H9 (cell line): Measurements from ENCODE around the gene PI4KB. TPM values are rescaled to one million over a fixed set of nuclear protein-coding genes. Genes with fewer than 3 reads are reported as not detected.

Source experiments
- DNase-seq: peaks from one replicate; pipeline ENCODE4 v3.0.0-alpha.2; 2017
- H2AFZ ChIP-seq: one replicate; pipeline ENCODE4 v1.6.1; 2013; ENCODE audit warnings: mild to moderate bottlenecking, low read length, control low read depth, moderate library complexity
- H2AK5ac ChIP-seq: 2 replicates; pipeline ENCODE4 v1.6.1; 2013; ENCODE audit warnings: low read length, control low read depth, mixed read lengths; ENCODE audit not compliant: insufficient read length
- H2BK120ac ChIP-seq: one replicate; pipeline ENCODE4 v1.6.1; 2013; ENCODE audit warnings: low read depth, mild to moderate bottlenecking, low read length, control low read depth, inconsistent platforms; ENCODE audit not compliant: poor library complexity, severe bottlenecking
- H2BK12ac ChIP-seq: 2 replicates; pipeline ENCODE4 v1.6.1; 2013; ENCODE audit warnings: low read length, control low read depth, mixed read lengths, low read depth; ENCODE audit not compliant: insufficient read length
- H2BK15ac ChIP-seq: 2 replicates; pipeline ENCODE4 v1.6.1; 2013; ENCODE audit warnings: low read depth, low read length, control low read depth
- H2BK20ac ChIP-seq: one replicate; pipeline ENCODE4 v1.6.1; 2013; ENCODE audit warnings: low read depth, mild to moderate bottlenecking, low read length, control low read depth, inconsistent platforms; ENCODE audit not compliant: poor library complexity, severe bottlenecking
- H2BK5ac ChIP-seq: 2 replicates; pipeline ENCODE4 v1.6.1; 2013; ENCODE audit warnings: low read length, control low read depth, mixed read lengths; ENCODE audit not compliant: insufficient read length
- H3K14ac ChIP-seq: 2 replicates; pipeline ENCODE4 v1.6.1; 2013; ENCODE audit warnings: low read length, control low read depth; ENCODE audit not compliant: insufficient read depth
- H3K18ac ChIP-seq: 2 replicates; pipeline ENCODE4 v1.6.1; 2013; ENCODE audit warnings: low read depth, mild to moderate bottlenecking, mixed read lengths, low read length, control low read depth; ENCODE audit not compliant: insufficient read length
- H3K23ac ChIP-seq: 2 replicates; pipeline ENCODE4 v1.6.1; 2013; ENCODE audit warnings: low read length, control low read depth, mixed read lengths, low read depth; ENCODE audit not compliant: insufficient read length
- H3K23me2 ChIP-seq: 2 replicates; pipeline ENCODE4 v1.6.1; 2013; ENCODE audit warnings: low read depth, mild to moderate bottlenecking, mixed read lengths, low read length, control low read depth; ENCODE audit not compliant: insufficient read length, poor library complexity, severe bottlenecking
- H3K27ac ChIP-seq: 2 replicates; pipeline ENCODE4 v1.5.1; 2013; ENCODE audit warnings: low read length, control low read depth, mixed read lengths, low read depth; ENCODE audit not compliant: insufficient read length
- H3K27me3 ChIP-seq: 2 replicates; pipeline ENCODE4 v1.6.1; 2013; ENCODE audit warnings: low read length, control low read depth, inconsistent platforms; ENCODE audit not compliant: insufficient read depth
- H3K4ac ChIP-seq: 2 replicates; pipeline ENCODE4 v1.6.1; 2013; ENCODE audit warnings: low read depth, mild to moderate bottlenecking, control low read depth, inconsistent platforms, low read length, moderate library complexity
- H3K4me1 ChIP-seq: 2 replicates; pipeline ENCODE4 v1.6.1; 2013; ENCODE audit warnings: low read length, control low read depth, inconsistent platforms; ENCODE audit not compliant: insufficient read depth
- H3K4me2 ChIP-seq: 2 replicates; pipeline ENCODE4 v1.6.1; 2013; ENCODE audit warnings: low read length, control low read depth, mixed read lengths; ENCODE audit not compliant: insufficient read length, insufficient read depth
- H3K56ac ChIP-seq: 2 replicates; pipeline ENCODE4 v1.6.1; 2013; ENCODE audit warnings: low read depth, mild to moderate bottlenecking, mixed read lengths, low read length, control low read depth; ENCODE audit not compliant: insufficient read length
- H3K79me1 ChIP-seq: 2 replicates; pipeline ENCODE4 v1.6.1; 2013; ENCODE audit warnings: low read depth, mild to moderate bottlenecking, moderate library complexity, low read length, control low read depth, inconsistent platforms; ENCODE audit not compliant: insufficient read depth, poor library complexity, severe bottlenecking
- H3K79me2 ChIP-seq: 2 replicates; pipeline ENCODE4 v1.6.1; 2013; ENCODE audit warnings: low read length, control low read depth, inconsistent platforms; ENCODE audit not compliant: insufficient read depth
- H3K9ac ChIP-seq: 2 replicates; pipeline ENCODE4 v1.6.1; 2013; ENCODE audit warnings: low read length, control low read depth, mixed read lengths; ENCODE audit not compliant: insufficient read length; ENCODE audit errors: extremely low read depth
- H3K9me3 ChIP-seq: one replicate; pipeline ENCODE4 v1.6.1; 2013; ENCODE audit warnings: low read depth, low read length, inconsistent platforms; ENCODE audit not compliant: control insufficient read depth
- H3T11ph ChIP-seq: one replicate; pipeline ENCODE4 v1.6.1; 2013; ENCODE audit warnings: mild to moderate bottlenecking, low read length, control low read depth, inconsistent platforms
- H4K20me1 ChIP-seq: one replicate; pipeline ENCODE4 v1.6.1; 2013; ENCODE audit not compliant: control insufficient read depth, insufficient read length, insufficient read depth
- H4K5ac ChIP-seq: 2 replicates; pipeline ENCODE4 v1.6.1; 2013; ENCODE audit warnings: low read depth, mild to moderate bottlenecking, mixed read lengths, low read length, control low read depth; ENCODE audit not compliant: insufficient read length
- H4K8ac ChIP-seq: replicated peaks from 2 replicates; pipeline ENCODE4 v1.6.1; 2013; ENCODE audit warnings: low read length, control low read depth, mixed read lengths, low read depth; ENCODE audit not compliant: insufficient read length
- H4K91ac ChIP-seq: 2 replicates; pipeline ENCODE4 v1.6.1; 2013; ENCODE audit warnings: low read depth, mild to moderate bottlenecking, moderate library complexity, mixed read lengths, low read length, control low read depth; ENCODE audit not compliant: insufficient read length
- H3K27ac Mint-ChIP-seq, 3 experiments: 2 replicates in 2 of 3; 3 replicates in 1 of 3; pipeline ENCODE4 v1.8.0; 2020 to 2021; ENCODE audit warnings: mixed read lengths in 3 of 3, mild to moderate bottlenecking in 1 of 3, moderate library complexity in 1 of 3
- H3K27me3 Mint-ChIP-seq: 2 replicates; pipeline ENCODE4 v1.8.0; 2021; ENCODE audit warnings: low read depth, mild to moderate bottlenecking, moderate library complexity, mixed read lengths
- H3K36me3 Mint-ChIP-seq, 3 experiments: 2 replicates in 2 of 3; 3 replicates in 1 of 3; pipeline ENCODE4 v1.8.0; 2020 to 2021; ENCODE audit warnings: low read depth in 3 of 3, mixed read lengths in 3 of 3; ENCODE audit not compliant: insufficient read depth in 1 of 3
- H3K4me1 Mint-ChIP-seq, 2 experiments: 2 replicates each; pipeline ENCODE4 v1.8.0; 2020; ENCODE audit warnings: mixed read lengths in 2 of 2
- H3K4me3 Mint-ChIP-seq, 2 experiments: 2 replicates in 1 of 2; 3 replicates in 1 of 2; pipeline ENCODE4 v1.8.0; 2020 to 2021; ENCODE audit warnings: mild to moderate bottlenecking in 2 of 2, mixed read lengths in 2 of 2, moderate library complexity in 1 of 2
- H3K9me3 Mint-ChIP-seq, 2 experiments: 2 replicates in 1 of 2; 3 replicates in 1 of 2; pipeline ENCODE4 v1.8.0; 2020; ENCODE audit warnings: mild to moderate bottlenecking in 2 of 2, mixed read lengths in 2 of 2, moderate library complexity in 1 of 2
- WGBS: extraction: QIAGEN DNeasy Blood & Tissue Kit; methylation state at CpG from one replicate; pipeline ENCODE4 v1.1.7; 2013; ENCODE audit warnings: missing lambda C conversion rate, low lambda C conversion rate, mixed read lengths; ENCODE audit not compliant: insufficient read length; ENCODE audit errors: extremely low coverage; 5-methylcytosine and 5-hydroxymethylcytosine counted together
- total RNA-seq: library from RNA; stranded (reverse); gene quantifications from 2 replicates; pipeline ENCODE4 v1.2.1, GENCODE V29; 2021
- TF ChIP-seq, protein P1 (sequence below): fragments of 200-600 bp; sonication (generic); conservative IDR thresholded peaks from 3 replicates; pipeline ENCODE4 v1.8.0; 2021; ENCODE audit warnings: antibody characterized with exemption, mild to moderate bottlenecking

PI4KB gene
- total RNA-seq, 1 experiment from 2014 or later: 39.1 TPM

DNA sequence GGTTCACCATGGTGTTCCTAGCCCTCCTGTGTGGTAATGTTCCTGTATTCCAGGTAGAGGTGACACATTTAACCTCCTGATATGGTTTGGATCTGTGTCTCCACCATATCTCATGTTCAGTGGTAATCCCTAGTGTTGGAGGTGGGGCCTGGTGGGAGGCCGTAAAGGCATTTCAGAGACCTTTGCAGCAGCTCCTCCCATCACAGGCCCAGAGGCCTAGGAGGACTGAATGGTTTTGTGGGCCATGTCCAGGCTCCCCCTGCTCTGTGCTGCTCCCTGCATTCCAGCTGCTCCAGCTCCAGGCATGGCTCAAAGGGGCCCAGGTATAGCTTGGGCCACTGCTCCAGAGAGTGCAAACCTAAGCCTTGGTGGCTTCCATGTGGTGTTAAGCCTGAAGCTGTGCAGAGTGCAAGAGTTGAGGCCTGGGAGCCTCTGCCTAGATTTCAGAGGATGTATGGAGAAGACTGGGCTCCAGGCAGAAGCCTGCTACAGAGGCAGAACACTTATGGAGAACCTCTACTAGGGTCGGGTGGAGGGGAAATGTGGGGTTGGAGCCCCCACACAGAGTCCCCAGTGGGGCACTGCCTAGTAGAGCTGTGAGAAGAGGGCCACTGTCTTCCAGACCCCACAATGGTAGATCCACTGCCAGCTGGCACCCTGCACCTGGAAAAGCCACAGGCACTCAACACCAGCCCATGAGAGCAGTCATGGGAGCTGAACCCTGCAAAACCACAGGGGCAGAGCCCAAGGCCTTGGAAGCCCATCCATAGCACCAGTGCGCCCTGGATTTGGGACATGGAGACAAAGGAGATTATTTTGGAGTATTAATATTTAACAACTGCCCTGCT lies 35.3 kb upstream of the PI4KB start:
- no peak overlapping the region for H3T11ph ChIP-seq
- H2AK5ac ChIP-seq: no peak overlapping the region
- H4K5ac ChIP-seq: no peak overlapping the region
- H3K14ac ChIP-seq: no peak overlapping the region
- H3K27me3 Mint-ChIP-seq: no peaks in the 10 kb centered on the region; the same call in 1 of the 2 replicates
- H3K36me3 Mint-ChIP-seq: peaks cover 25 to 43% (median 38%) of the 10 kb centered on the region in 3 experiments
- H2BK20ac ChIP-seq: no peak overlapping the region
- WGBS: no CpG with 5 or more reads among the region's 3 CpGs
- no peak overlapping the region for H3K27ac ChIP-seq
- H3K27ac Mint-ChIP-seq: no peak overlapping the region
- H2BK12ac ChIP-seq: no peak overlapping the region
- no peaks in the 10 kb centered on the region for H3K4me1 Mint-ChIP-seq
- TF ChIP-seq, protein P1, sequence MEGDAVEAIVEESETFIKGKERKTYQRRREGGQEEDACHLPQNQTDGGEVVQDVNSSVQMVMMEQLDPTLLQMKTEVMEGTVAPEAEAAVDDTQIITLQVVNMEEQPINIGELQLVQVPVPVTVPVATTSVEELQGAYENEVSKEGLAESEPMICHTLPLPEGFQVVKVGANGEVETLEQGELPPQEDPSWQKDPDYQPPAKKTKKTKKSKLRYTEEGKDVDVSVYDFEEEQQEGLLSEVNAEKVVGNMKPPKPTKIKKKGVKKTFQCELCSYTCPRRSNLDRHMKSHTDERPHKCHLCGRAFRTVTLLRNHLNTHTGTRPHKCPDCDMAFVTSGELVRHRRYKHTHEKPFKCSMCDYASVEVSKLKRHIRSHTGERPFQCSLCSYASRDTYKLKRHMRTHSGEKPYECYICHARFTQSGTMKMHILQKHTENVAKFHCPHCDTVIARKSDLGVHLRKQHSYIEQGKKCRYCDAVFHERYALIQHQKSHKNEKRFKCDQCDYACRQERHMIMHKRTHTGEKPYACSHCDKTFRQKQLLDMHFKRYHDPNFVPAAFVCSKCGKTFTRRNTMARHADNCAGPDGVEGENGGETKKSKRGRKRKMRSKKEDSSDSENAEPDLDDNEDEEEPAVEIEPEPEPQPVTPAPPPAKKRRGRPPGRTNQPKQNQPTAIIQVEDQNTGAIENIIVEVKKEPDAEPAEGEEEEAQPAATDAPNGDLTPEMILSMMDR: no peak
- DNase-seq: no peak
- H3K9me3 Mint-ChIP-seq: peaks cover 29 to 30% of the 10 kb centered on the region in 2 experiments
- no peaks in the 10 kb centered on the region for H3K23me2 ChIP-seq
- no peak overlapping the region for H3K4ac ChIP-seq
- H4K91ac ChIP-seq: no peak overlapping the region
- H3K27me3 ChIP-seq: no peaks in the 10 kb centered on the region
- H4K8ac ChIP-seq: no peak overlapping the region
- no peak overlapping the region for H3K4me2 ChIP-seq
- no peak overlapping the region for H2BK5ac ChIP-seq
- H2BK15ac ChIP-seq: no peak overlapping the region
- no peak overlapping the region for H3K9ac ChIP-seq
- H2AFZ ChIP-seq: no peak overlapping the region
- no peaks in the 10 kb centered on the region for H3K79me2 ChIP-seq
- H3K56ac ChIP-seq: no peak overlapping the region
- no peak overlapping the region for H2BK120ac ChIP-seq
- no peaks in the 10 kb centered on the region for H4K20me1 ChIP-seq
- no peak overlapping the region for H3K4me3 Mint-ChIP-seq
- no peak overlapping the region for H3K18ac ChIP-seq
- no peak overlapping the region for H3K23ac ChIP-seq
- no peaks in the 10 kb centered on the region for H3K79me1 ChIP-seq
- H3K9me3 ChIP-seq: no peaks in the 10 kb centered on the region
- H3K4me1 ChIP-seq: no peaks in the 10 kb centered on the region
